KG1 (cell line): ENCODE data around the gene EIF4EBP2.

Experiments used
- DNase-seq: peaks from one replicate; lab custom pipeline; 2025; lab: John Stamatoyannopoulos, UW

The EIF4EBP2 gene

DNA sequence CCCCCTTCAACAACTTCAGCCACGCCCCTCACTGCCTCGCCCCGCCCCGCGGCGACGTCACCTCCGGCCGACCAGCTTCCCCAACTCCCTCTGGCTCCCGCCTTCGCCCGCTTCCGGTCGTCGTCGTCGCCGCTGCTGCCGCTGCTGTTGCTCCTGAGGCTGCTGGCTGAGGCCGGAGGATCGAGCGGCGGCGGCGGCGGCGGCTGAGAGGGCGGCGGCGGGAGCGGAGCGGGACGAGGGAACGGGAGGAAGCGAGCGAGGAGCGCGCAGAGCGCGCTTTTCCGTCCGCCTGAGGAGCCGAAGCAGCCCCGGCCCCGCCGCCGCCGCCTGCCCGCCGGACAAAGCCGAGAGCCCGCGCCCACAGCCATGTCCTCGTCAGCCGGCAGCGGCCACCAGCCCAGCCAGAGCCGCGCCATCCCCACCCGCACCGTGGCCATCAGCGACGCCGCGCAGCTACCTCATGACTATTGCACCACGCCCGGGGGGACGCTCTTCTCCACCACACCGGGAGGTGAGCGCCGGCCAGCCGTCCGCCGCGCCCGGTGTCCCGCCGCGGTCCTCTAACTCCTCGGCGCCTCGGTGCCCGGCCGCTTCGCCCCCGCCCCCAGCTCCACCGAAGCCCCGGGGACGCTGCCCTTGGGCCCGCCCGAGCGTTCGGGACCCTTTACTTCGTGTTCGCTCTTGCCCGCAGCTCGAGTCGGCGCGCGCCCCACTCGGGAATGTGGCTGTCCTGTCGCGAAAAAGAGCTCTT lies at the start of gene EIF4EBP2:
EIF4EBP2 (plus strand) TSS at position 110 of the 751 bp plus-strand sequence; CDS start at position 367, 257 bp downstream.
- DNase-seq, result peak; percentile 90

DNA sequence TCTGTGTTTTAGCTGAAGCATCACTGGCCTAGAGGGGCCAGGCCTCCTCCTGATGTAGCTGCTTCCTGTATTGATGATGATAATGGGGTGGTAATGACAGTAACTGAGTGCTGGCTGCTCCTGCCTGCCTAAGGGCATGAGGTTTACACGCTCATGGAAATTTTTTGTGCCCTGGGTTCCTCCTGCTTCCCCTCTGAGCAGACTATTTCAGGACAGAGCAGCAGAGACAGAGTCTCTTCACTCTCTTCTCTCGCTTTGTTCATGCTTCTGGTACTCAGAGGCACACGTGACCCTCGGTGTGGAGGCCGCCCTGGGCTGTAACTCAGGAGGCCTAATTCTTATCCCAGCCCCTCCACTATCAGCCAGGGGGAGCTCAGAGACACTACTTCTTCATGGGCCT lies 49.4 kb upstream of the EIF4EBP2 start:
- no peak for DNase-seq

- DNase-seq, result no peak
Measured at GRCh38 chr10:70355051-70356021, 48.6 kb upstream of the EIF4EBP2 start.

GRCh38 chr10:70357565-70357964 lies 46.4 kb upstream of the EIF4EBP2 start:
- no peak for DNase-seq

DNA sequence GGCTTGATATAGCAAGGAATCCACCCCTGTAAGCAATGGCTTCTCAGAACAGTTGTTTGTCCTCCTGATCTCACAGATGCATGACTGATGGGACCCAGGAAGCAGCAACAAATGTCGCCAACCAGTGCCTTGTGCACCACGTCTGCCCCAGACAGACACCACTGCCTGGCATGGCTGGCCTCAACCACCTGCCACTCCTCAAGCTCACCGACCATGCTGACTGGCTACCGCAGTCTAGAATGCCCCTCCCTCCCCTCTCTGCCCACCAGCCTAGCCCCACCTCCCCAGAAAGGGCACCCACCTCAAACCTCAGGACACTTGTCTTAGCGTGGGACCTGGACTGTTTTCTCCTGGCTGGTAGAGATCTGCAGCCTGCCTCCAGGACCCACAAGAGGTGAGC lies 45.5 kb upstream of the EIF4EBP2 start:
- no peak for DNase-seq

GRCh38 chr10:70359017-70359550 lies 44.9 kb upstream of the EIF4EBP2 start:
- DNase-seq, result no peak

DNA sequence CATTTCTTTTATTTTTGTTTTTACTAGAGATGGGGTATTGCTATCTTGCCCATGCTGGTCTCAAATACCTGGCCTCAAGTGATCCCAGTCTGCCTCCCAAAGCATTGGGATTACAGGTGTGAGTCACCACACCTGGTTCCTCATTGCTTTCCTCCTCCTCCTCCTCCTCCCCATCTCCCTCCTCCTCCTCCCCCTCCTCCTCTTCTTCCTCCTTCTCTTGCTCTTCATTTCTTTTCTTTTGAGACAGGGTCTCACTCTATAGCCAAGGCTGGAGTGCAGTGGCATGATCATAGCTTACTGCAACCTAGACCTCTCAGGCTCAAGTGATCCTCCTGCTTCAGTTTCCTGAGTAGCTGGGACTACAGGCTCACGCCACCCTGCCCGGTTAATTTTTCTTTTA lies 43.7 kb upstream of the EIF4EBP2 start:
- no peak for DNase-seq

DNA sequence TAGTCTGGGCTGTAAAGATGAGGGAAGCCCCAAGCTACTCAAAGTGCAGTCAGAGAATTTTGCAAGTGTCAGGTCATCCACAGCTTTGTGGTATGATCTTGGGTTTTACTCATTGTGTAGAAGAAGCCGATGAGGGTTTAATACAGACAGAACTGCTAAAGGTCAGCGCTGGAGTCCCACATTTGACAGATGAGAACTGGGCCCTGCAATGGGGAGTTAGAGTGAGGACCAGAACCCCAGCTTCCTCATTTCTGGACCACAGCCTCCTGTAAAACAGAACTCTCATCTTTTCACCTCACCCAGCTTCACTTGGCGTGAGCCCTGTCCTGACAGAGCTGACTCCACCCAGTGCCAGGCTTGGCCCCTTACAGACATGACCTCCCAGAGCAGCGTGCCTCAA lies 41.6 kb upstream of the EIF4EBP2 start:
- DNase-seq, result no peak

- no peak for DNase-seq
Measured at GRCh38 chr10:70363292-70363691, 40.7 kb upstream of the EIF4EBP2 start.

- peak; percentile 76 for DNase-seq
Measured at GRCh38 chr10:70363971-70364771, 39.8 kb upstream of the EIF4EBP2 start.

DNA sequence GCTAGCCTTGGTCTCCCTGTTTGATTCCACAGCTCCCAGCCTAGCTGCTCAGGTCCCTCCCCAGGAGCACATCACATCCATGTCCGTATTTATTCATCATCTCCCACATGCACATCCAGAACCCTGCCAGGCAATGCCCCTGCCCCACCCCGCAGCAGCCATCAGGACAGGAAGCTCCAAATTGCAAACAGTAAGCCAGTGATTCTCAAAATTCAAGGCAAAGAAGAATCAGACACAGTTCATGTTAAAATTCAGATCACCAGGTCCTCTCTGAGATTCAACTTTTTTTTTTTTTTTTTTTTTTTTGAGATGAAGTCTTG lies 39.2 kb upstream of the EIF4EBP2 start:
- DNase-seq, result no peak

- DNase-seq, result no peak
Measured at GRCh38 chr10:70367195-70367796, 36.6 kb upstream of the EIF4EBP2 start.

GRCh38 chr10:70368774-70369482 lies 35.0 kb upstream of the EIF4EBP2 start:
- no peak for DNase-seq

DNA sequence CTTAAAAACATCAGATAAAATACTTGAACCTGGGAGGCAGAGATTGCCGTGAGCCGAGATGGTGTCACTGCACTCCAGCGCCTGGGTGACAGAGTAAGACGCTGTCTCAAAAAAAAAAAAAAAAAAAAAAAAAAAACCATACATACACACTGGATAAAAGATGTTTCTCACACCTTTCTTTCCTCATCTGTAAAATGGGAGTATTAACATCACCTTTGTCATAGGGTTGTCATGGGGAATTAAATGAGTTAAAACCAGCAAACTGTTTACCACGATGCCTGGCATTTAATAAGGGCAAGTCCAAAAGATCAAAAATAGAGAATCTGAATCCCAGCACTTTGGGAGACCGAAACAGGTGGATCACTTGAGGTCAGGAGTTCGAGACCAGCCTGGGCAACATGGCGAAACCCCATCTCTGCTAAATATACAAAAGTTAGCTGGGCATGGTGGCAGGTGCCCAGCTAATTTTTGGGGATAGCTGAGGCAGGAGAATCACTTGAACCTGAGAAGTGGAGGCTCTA lies 34.4 kb upstream of the EIF4EBP2 start:
- DNase-seq, result no peak

DNA sequence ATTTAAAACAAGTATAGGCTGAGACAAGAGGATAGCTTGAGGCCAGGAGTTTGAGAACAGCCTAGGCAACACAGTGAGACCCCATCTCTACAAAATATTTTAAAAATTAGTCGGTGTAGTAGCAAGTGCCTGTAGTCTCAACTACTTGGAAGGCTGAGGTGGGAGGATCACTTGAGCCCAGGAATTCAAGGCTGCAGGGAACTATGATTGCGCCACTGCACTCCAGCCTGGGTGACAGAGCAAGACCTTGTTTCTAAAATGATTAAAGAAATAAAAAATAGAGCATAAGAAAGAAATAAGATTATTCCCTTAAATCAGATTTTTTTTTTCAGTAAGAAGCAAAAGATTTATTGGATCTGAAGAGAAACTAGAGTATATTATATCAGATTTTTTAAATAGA lies 33.2 kb upstream of the EIF4EBP2 start:
- no peak for DNase-seq

- DNase-seq, result no peak
Measured at GRCh38 chr10:70371846-70372245, 32.1 kb upstream of the EIF4EBP2 start.

- no peak for DNase-seq
Measured at GRCh38 chr10:70374775-70375614, 28.9 kb upstream of the EIF4EBP2 start.

- DNase-seq, result no peak
Measured at GRCh38 chr10:70376436-70377378, 27.2 kb upstream of the EIF4EBP2 start.

DNA sequence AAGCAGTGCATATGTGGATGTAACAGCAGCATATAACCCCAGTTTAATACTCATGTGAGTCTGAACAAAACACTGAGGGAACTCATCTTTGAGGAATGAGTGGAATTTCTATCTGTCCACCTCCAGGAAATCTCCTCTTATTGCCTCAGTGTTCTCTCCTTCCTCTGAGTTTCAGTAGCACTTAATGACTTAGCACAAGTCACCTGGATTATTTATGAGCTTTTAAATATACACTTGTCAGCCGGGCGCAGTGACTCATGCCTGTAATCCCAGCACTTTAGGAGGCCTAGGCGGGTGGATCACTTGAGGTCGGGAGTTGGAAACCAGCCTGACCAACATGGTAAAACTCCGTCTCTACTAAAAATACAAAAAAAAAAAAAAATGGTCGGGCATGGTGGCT lies 25.8 kb upstream of the EIF4EBP2 start:
- no peak for DNase-seq
